ENCODE data around the gene NOLC1.

The NOLC1 gene

DNA sequence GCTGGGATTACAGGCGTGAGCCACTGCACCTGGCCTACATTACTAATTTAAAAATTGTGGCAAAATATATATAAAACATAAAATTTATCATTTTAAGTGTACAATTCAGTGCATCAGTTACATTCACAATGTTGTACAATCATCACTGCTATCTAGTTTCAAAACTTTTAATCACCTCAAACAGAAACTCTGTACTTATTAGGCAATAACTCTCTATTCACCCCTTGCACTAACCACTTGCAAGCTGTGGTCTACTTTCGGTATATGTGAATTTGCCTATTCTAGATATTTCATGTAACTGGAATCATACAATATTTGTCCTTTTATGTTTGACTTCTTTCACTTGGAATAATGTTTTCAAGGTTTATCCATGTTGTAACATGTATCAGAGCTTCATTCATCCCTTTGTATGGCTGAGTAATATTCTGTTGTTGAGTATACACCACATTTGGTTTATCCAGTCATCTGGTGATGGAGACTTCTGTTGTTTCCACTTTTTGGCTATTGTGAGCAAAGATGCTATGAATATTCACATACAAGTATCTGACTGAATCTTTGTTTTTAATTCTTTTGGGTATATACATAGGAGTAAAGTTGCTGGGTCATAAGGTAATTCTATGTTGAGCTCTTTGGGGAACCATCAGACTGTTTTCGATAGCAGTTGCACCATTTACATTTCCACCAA lies 59.6 kb downstream of the NOLC1 start:
- no peak for TF ChIP-seq EZH2 (optimal IDR thresholded peaks at IDR 0.05; ENCODE audit: low read depth, low read length)
- TF ChIP-seq, protein P1, sequence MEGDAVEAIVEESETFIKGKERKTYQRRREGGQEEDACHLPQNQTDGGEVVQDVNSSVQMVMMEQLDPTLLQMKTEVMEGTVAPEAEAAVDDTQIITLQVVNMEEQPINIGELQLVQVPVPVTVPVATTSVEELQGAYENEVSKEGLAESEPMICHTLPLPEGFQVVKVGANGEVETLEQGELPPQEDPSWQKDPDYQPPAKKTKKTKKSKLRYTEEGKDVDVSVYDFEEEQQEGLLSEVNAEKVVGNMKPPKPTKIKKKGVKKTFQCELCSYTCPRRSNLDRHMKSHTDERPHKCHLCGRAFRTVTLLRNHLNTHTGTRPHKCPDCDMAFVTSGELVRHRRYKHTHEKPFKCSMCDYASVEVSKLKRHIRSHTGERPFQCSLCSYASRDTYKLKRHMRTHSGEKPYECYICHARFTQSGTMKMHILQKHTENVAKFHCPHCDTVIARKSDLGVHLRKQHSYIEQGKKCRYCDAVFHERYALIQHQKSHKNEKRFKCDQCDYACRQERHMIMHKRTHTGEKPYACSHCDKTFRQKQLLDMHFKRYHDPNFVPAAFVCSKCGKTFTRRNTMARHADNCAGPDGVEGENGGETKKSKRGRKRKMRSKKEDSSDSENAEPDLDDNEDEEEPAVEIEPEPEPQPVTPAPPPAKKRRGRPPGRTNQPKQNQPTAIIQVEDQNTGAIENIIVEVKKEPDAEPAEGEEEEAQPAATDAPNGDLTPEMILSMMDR (IDR thresholded peaks at IDR 0.05; ENCODE audit: low read length): no peak
- no peak for TF ChIP-seq EZH2phosphoT487 (IDR thresholded peaks at IDR 0.05; ENCODE audit: low read length)
- Histone ChIP-seq H3K9me2 (replicated peaks; ENCODE audit: insufficient read depth, low read length) (no peaks in the 10 kb centered on the region), H3F3A (ENCODE audit: insufficient read depth, low read length) (no peaks in the 10 kb centered on the region), H3K4me2 (ENCODE audit: low read depth, low read length) (no peak overlapping the region), H3K36me3 (replicated peaks; ENCODE audit: insufficient read depth, low read length) (no peaks in the 10 kb centered on the region), H3K4me3 (ENCODE audit: low read length) (no peak overlapping the region), H2AFZ (ENCODE audit: low read length) (no peak overlapping the region), H3K27me3 (replicated peaks; ENCODE audit: insufficient read depth, low read length) (no peaks in the 10 kb centered on the region), H3K79me2 (ENCODE audit: low read length) (no peaks in the 10 kb centered on the region), H3K27ac (ENCODE audit: low read length) (no peak overlapping the region), H3K9me3 (replicated peaks; ENCODE audit: insufficient read depth, low read length) (no peaks in the 10 kb centered on the region), H4K20me1 (ENCODE audit: insufficient read depth, low read length) (no peaks in the 10 kb centered on the region), H3K9ac (ENCODE audit: low read length) (no peak overlapping the region), H3K4me1 (ENCODE audit: low read length) (peaks cover 7% of the 10 kb centered on the region)
- DNase-seq: peak; percentile 37
